HCT116 (cell line): ENCODE measurements around the gene DPF3.

Experiments used
- ATF3 ChIP-seq: IDR thresholded peaks from 2 replicates; pipeline ENCODE4 v1.6.1; 2012
- CEBPB ChIP-seq: IDR thresholded peaks from 2 replicates; pipeline ENCODE4 v1.6.1; 2012; ENCODE audit warnings: low read depth
- CTCF ChIP-seq, 3 experiments: fragments of 200-600 bp in 1 of 3; sonication (generic) in 1 of 3; IDR thresholded peaks in 2 of 3; conservative IDR thresholded peaks in 1 of 3; 2 replicates each; pipeline ENCODE4 v1.5.1; 2012 to 2017; ENCODE audit warnings: low read depth in 2 of 3, low read length in 2 of 3, antibody characterized with exemption in 1 of 3, borderline replicate concordance in 1 of 3, control low read depth in 1 of 3, mild to moderate bottlenecking in 1 of 3, mixed read lengths in 1 of 3, mixed run types in 1 of 3, moderate library complexity in 1 of 3; ENCODE audit not compliant: insufficient read depth in 1 of 3
- EZH2 ChIP-seq: fragments of 200-600 bp; sonication (generic); IDR thresholded peaks from 2 replicates; pipeline ENCODE4 v1.6.1; 2017; ENCODE audit warnings: antibody characterized with exemption, mixed run types
- EZH2phosphoT487 ChIP-seq: fragments of 200-600 bp; IDR thresholded peaks from 2 replicates; pipeline ENCODE4 v1.6.1; 2018; ENCODE audit warnings: antibody characterized with exemption, borderline replicate concordance
- JUND ChIP-seq: IDR thresholded peaks from 2 replicates; pipeline ENCODE4 v1.6.1; 2012
- POLR2A ChIP-seq: IDR thresholded peaks from 2 replicates; pipeline ENCODE4 v1.7.0; 2011; ENCODE audit warnings: borderline replicate concordance; ENCODE audit not compliant: insufficient read depth, insufficient read length; ENCODE audit errors: extremely low read depth
- POLR2AphosphoS5 ChIP-seq: IDR thresholded peaks from 2 replicates; pipeline ENCODE4 v1.6.1; 2011; ENCODE audit warnings: mild to moderate bottlenecking, low read depth, low read length, moderate library complexity
- SIN3A ChIP-seq: IDR thresholded peaks from 2 replicates; pipeline ENCODE4 v1.6.1; 2012; ENCODE audit warnings: low read depth
- SP1 ChIP-seq: IDR thresholded peaks from 2 replicates; pipeline ENCODE4 v1.6.1; 2012; ENCODE audit warnings: low read depth
- ZBTB33 ChIP-seq: IDR thresholded peaks from 2 replicates; pipeline ENCODE4 v1.6.1; 2011; ENCODE audit warnings: mild to moderate bottlenecking, low read length, moderate library complexity; ENCODE audit not compliant: insufficient replicate concordance; ENCODE audit errors: extremely low read depth
- ZNF274 ChIP-seq: fragments of 200-500 bp; sonication (Bioruptor generic); IDR thresholded peaks from 2 replicates; pipeline ENCODE4 v1.6.1; 2014; ENCODE audit warnings: mild to moderate bottlenecking, low read depth, low read length, inconsistent platforms
- TF ChIP-seq, protein P1 (sequence below): IDR thresholded peaks from 2 replicates; pipeline ENCODE4 v1.6.1; 2012

DNA sequence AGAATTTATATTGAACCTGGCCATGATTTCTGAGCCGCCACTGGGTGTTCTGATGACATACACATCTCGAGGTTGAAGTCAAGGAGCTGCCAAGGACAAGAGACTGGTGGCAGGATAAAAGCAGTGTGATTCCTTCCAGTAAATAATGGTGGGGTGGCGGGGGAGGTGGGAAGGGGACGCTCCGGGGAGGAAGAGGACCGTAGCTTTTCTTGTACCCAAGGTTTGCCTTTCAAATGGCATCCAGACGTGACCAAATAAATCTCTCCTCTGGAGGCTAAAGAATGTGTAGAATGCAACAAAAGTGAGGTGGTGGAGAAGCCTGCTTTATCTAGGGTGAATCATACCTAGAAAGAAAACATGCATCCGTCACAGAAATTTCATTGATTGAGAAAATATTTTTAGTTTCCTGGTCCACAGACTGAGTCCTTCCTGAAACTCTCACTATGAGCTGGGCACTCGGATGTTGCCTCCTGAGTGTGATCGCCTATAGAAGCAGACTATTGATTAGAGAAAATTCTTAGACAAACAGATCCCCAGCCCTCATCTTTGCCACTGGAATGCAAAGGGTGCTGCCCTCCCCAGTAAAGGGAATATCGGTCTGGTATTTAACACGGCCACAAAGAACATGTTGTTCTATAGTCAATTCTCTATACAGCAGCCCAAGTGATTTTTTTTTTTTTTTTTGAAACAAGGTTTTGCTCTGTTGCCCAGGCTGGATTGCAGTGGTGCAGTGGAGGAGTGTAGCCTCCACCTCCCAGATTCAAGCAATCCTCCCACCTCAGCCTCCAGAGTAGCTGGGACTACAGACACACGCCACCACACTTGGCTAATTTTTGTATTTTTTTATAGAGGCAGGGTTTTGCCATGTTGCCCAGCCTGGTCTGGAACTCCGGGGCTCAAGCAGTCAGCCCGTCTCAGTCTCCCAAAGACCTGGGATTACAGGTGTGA lies 112.1 kb downstream of the DPF3 start:
- no peak for TF ChIP-seq POLR2A
- TF ChIP-seq CTCF (IDR thresholded peaks at IDR 0.05 in 2 of 3, conservative IDR thresholded peaks at IDR 0.05 in 1 of 3; ENCODE audit: borderline replicate concordance in 1 of 3, insufficient read depth in 1 of 3, low read depth in 2 of 3, low read length in 2 of 3): no peak
- no peak for TF ChIP-seq EZH2
- no peak for TF ChIP-seq JUND
- TF ChIP-seq POLR2AphosphoS5: no peak
- no peak for TF ChIP-seq SP1
- no peak for TF ChIP-seq ZNF274
- TF ChIP-seq EZH2phosphoT487: no peak
- TF ChIP-seq ATF3: no peak
- TF ChIP-seq SIN3A: no peak
- TF ChIP-seq ZBTB33: no peak
- TF ChIP-seq, protein P1, sequence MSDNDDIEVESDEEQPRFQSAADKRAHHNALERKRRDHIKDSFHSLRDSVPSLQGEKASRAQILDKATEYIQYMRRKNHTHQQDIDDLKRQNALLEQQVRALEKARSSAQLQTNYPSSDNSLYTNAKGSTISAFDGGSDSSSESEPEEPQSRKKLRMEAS: no peak
- TF ChIP-seq CEBPB: no peak
